Prostate gland (tissue), 2 donors: ENCODE results near the gene CNTNAP2. TPM values are rescaled to one million over a fixed set of nuclear protein-coding genes. Genes with fewer than 3 reads are reported as not detected.
"Not testable (repeated sequence)": the region's sequence is repeated elsewhere in the genome, so short reads cannot be mapped to it uniquely, and the experiment has no call there.

Experiments
- DNase-seq: peaks from one replicate; pipeline ENCODE4 v3.0.0-alpha.2; 2019; ENCODE audit warnings: low spot score
- H3K27ac ChIP-seq, 2 donors: fragments of 200-600 bp; sonication (generic); 2 replicates each; pipeline ENCODE4 v1.5.1; 2017 to 2019
- H3K27me3 ChIP-seq: fragments of 200-600 bp; sonication (generic); replicated peaks from 2 replicates; pipeline ENCODE4 v1.5.1; 2019; ENCODE audit not compliant: insufficient read depth
- H3K36me3 ChIP-seq, 2 donors: fragments of 200-600 bp; sonication (generic); 1 replicate in 1 of 2; 2 replicates in 1 of 2; pipeline versions ENCODE4 v1.5.1 to v1.8.1; 2017 to 2019
- H3K4me1 ChIP-seq: fragments of 200-600 bp; sonication (generic); replicated peaks from 2 replicates; pipeline ENCODE4 v1.5.1; 2019
- H3K4me3 ChIP-seq, 2 donors: fragments of 200-600 bp; sonication (generic); 2 replicates each; pipeline ENCODE4 v1.5.1; 2017 to 2019
- H3K9me3 ChIP-seq: fragments of 200-600 bp; sonication (generic); 2 replicates; pipeline ENCODE4 v1.5.1; 2017
- POLR2A ChIP-seq: fragments of 450-650 bp; IDR thresholded peaks from one replicate; pipeline ENCODE4 v1.6.1; 2016; ENCODE audit warnings: antibody characterized with exemption, mild to moderate bottlenecking
- POLR2AphosphoS5 ChIP-seq: sonication (generic); formaldehyde crosslinking; IDR thresholded peaks from one replicate; pipeline ENCODE4 v1.6.1; 2017; ENCODE audit warnings: antibody characterized with exemption
- WGBS: methylation state at CpG from one replicate; pipeline ENCODE4 v1.1.5; 2018; 5-methylcytosine and 5-hydroxymethylcytosine counted together
- intact Hi-C: fragments of 100-400 bp; cut with DNase I; formaldehyde crosslinking; loops from one replicate; pipeline ENCODE4 v1.14.2; 2022
- total RNA-seq, 2 donors: library from RNA; depleted of rRNA; stranded (reverse); fragments of >200 nt; gene quantifications; one replicate each; pipeline ENCODE4 v1.1.0, GENCODE V29; 2016
- TF ChIP-seq, protein P1 (sequence below), 4 experiments: fragments of 200-600 bp in 2 of 4; fragments of 450-650 bp in 2 of 4; sonication (generic) in 2 of 4; IDR thresholded peaks; 1 replicate in 3 of 4; 2 replicates in 1 of 4; pipeline ENCODE4 v1.5.1; 2016 to 2019; ENCODE audit warnings: antibody characterized with exemption in 4 of 4, mild to moderate bottlenecking in 2 of 4, moderate library complexity in 2 of 4

Gene CNTNAP2
- total RNA-seq, 2 donors from 2014 or later = 10.6 to 43.7 TPM

DNA sequence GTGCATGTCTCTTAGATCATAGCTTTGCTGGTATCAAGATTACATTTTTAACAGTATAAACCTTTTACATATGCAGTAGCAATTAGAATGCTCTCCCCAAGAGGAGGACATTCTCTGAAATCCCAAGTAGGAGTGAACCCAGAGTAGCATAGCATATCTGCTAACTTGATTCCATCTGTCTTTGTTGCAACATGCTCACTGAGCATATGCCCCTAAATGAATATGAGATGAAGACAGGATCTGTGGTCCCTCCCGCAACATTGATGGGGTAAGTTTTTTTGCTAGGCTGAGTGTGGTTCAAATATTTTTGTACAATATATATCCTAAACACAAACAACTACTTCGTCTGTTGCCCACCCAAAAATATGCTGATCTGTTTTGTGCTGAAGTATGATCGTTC is 1939.8 kb downstream of the CNTNAP2 start:
- Histone ChIP-seq H3K9me3 (no peaks in the 10 kb centered on the region), H3K4me1 (no peaks in the 10 kb centered on the region)
- 92% methylated on average over 3 of the region's 3 CpGs for WGBS

DNA sequence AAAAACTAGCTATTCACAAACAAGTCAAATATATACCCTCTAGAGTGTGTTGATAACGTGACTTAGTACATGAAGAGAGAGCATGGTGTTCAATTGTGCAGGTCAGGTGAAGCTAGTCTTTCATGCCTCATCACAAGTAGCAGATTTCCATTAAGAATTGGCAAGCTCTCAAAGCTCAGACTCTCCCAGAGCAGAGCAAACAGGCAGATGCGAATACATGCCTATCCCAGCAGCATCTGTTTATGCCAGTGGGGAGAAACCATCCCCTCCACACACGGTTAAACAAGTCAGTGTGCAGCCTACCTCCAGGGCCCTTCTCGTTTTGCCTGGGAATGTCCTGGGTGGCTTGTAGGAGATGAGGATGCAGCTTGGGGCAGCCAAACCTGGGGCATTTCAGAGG is 1941.5 kb downstream of the CNTNAP2 start:
- H3K36me3 ChIP-seq = no peaks in the 10 kb centered on the region
- intact Hi-C loops = no loop called here
- no peaks in the 10 kb centered on the region for H3K27me3 ChIP-seq
- WGBS = 24% methylated on average over 4 of the region's 4 CpGs
- H3K4me3 ChIP-seq = no peak overlapping the region
- TF ChIP-seq POLR2AphosphoS5 (no peak), POLR2A (no peak)
- TF ChIP-seq, protein P1, sequence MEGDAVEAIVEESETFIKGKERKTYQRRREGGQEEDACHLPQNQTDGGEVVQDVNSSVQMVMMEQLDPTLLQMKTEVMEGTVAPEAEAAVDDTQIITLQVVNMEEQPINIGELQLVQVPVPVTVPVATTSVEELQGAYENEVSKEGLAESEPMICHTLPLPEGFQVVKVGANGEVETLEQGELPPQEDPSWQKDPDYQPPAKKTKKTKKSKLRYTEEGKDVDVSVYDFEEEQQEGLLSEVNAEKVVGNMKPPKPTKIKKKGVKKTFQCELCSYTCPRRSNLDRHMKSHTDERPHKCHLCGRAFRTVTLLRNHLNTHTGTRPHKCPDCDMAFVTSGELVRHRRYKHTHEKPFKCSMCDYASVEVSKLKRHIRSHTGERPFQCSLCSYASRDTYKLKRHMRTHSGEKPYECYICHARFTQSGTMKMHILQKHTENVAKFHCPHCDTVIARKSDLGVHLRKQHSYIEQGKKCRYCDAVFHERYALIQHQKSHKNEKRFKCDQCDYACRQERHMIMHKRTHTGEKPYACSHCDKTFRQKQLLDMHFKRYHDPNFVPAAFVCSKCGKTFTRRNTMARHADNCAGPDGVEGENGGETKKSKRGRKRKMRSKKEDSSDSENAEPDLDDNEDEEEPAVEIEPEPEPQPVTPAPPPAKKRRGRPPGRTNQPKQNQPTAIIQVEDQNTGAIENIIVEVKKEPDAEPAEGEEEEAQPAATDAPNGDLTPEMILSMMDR (IDR thresholded peaks at IDR 0.05) = no peak
- H3K9me3 ChIP-seq = no peaks in the 10 kb centered on the region
- H3K4me1 ChIP-seq = no peaks in the 10 kb centered on the region
- DNase-seq = no peak
- H3K27ac ChIP-seq = no peak overlapping the region

More for the DNA sequence above, 1939.8 kb downstream of the CNTNAP2 start:
- no peak overlapping the region for H3K27ac ChIP-seq
- H3K27me3 ChIP-seq = no peaks in the 10 kb centered on the region
- no peak for DNase-seq
- TF ChIP-seq, protein P1 (IDR thresholded peaks at IDR 0.05) = no peak
- TF ChIP-seq POLR2A (no peak), POLR2AphosphoS5 (no peak)
- intact Hi-C loops = no loop called here
- no peak overlapping the region for H3K4me3 ChIP-seq
- H3K36me3 ChIP-seq = no peaks in the 10 kb centered on the region

DNA sequence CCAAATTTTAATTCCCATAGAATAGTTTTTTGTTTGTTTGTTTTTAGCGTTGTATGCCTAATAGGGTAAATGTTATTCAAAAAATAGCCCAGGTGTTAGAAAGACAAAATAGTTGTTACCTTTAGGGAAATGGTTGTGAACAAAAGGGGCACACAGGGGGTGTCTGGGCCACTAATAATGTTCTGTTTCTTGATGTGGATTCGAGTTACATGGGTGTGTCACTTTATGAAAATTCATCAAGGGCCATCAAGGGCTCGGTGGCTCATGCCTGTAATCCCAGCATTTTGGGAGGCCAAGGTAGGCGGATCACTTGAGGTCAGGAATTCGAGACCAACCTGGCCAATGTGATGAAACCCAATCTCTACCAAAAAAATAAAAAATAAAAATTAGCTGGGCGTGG is 1942.2 kb downstream of the CNTNAP2 start:
- H3K36me3 ChIP-seq = no peaks in the 10 kb centered on the region
- H3K9me3 ChIP-seq = no peaks in the 10 kb centered on the region
- WGBS = 84% methylated on average over 6 of the region's 6 CpGs
- no peak for DNase-seq
- TF ChIP-seq, protein P1 (IDR thresholded peaks at IDR 0.05) = no peak
- no peak for TF ChIP-seq POLR2A
- no peak for TF ChIP-seq POLR2AphosphoS5
- no peak overlapping the region for H3K4me3 ChIP-seq
- no peaks in the 10 kb centered on the region for H3K4me1 ChIP-seq
- H3K27ac ChIP-seq = no peak overlapping the region
- intact Hi-C loops = no loop called here
- no peaks in the 10 kb centered on the region for H3K27me3 ChIP-seq

DNA sequence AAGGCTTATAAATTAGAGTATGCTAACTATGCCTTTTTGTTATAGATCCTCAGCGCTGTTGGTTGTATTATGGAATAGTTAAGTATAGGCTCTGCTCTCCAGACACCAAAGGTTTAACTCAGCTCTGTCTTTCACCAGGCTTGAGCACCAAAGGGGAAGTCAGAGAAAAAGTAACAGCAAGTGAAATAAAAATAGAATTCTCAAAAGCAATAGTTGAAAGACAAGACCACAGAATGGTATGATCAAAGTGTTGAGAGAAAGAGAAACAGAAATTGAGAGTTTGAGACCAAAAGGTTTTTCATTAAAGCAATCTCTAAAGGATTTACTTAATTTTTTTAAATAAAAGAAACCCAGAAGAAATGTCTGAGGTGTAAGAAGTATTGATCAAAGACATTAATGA is 1944.1 kb downstream of the CNTNAP2 start:
- intact Hi-C loops = no loop called here
- Histone ChIP-seq H3K27me3 (no peaks in the 10 kb centered on the region), H3K4me1 (no peaks in the 10 kb centered on the region), H3K9me3 (no peaks in the 10 kb centered on the region), H3K36me3 (no peaks in the 10 kb centered on the region), H3K27ac (no peak overlapping the region), H3K4me3 (no peak overlapping the region)
- DNase-seq = no peak
- 88% methylated on average over 1 of the region's 1 CpG for WGBS
- TF ChIP-seq POLR2AphosphoS5 = no peak
- TF ChIP-seq, protein P1 (IDR thresholded peaks at IDR 0.05) = no peak
- TF ChIP-seq POLR2A = no peak

DNA sequence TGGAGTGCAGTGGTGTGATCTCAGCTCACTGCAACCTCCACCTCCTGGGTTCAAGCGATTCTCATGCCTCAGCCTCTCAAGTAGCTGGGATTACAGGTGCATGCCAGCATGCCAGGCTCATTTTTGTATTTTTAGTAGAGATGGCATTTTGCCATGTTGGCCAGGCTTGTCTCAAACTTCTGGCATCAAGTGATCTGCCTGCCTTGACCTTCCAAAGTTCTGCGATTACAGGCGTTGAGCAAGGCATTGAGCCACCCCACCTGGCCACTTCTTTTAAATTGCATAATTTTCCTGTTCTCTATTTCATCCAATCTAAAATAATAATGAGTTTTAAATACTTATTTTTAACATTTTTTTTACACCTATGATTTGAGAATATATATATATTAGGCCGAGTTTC is 1961.5 kb downstream of the CNTNAP2 start:
- DNase-seq, H3K9me3 ChIP-seq, H3K36me3 ChIP-seq, intact Hi-C loops, H3K4me3 ChIP-seq, H3K27me3 ChIP-seq, H3K27ac ChIP-seq, H3K4me1 ChIP-seq: not testable (repeated sequence)
- 60% methylated on average over 4 of the region's 4 CpGs for WGBS
